ENCODE results near the gene COASY. TPM values are rescaled to one million over a fixed set of nuclear protein-coding genes. Genes with fewer than 3 reads are reported as not detected.

COASY gene
- total and polyA plus RNA-seq, 4 donors: 18.2 to 78.1 (median 51.7) TPM

DNA sequence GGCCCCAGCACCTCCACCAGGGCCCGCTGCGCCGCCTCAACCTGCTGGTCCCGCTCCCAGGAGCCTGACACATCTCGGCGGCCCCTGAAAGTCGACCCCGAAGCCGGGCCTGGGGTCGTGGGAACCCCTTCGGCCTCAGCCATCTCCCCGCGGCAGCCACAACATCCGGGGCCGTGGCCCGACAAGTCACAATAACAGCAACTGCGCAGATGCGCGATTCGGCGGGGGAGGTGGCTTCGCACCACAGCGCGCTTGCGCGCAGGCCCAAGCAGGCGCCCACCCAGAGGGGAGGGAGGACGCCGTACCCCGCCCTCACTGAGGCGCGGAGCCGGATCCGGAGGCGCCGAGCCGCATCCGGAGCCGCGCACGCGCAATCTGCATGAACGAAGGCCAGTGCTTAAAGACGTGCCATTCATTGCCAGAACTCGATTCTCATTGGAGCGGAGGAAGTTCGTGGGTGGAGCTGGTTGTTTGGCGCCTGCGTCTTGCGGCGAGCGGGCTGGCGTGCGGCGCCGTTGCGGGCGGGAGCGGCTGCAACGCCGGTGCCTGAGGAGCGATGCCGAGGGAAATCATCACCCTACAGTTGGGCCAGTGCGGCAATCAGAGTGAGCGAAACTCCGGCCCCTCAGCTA is 47.4 kb downstream of the COASY start, which contains the start of the genes RETREG3 and TUBG1:
Gene RETREG3 (minus strand): TSS at position 193 of the 632 bp plus-strand sequence. CDS start 50 bp downstream, at position 143.
Gene TUBG1 (plus strand): TSS at position 502 of the 632 bp plus-strand sequence. CDS start 55 bp downstream, at position 557.
- Histone ChIP-seq H3K27me3 (ENCODE audit: control insufficient read depth in 4 of 4, insufficient read depth in 4 of 4, low read length in 3 of 4) (no peaks in the 10 kb centered on the region), H3K4me3 (ENCODE audit: low read depth in 1 of 3, low read length in 3 of 3) (peak within 1 kb of the TSS; percentile 91 to 94 (median 93)), H3K4me1 (ENCODE audit: control insufficient read depth in 4 of 4, insufficient read depth in 4 of 4, low read length in 3 of 4) (peaks cover 8 to 35% (median 22%) of the 10 kb centered on the region in 4 donors), H3K27ac (ENCODE audit: low read depth in 1 of 2, low read length in 2 of 2) (peak within 1 kb of the TSS; percentile 88), H3K9me3 (ENCODE audit: control insufficient read depth in 4 of 4, low read length in 3 of 4) (no peaks in the 10 kb centered on the region), H3K36me3 (ENCODE audit: control insufficient read depth in 4 of 4, insufficient read depth in 3 of 4, low read depth in 1 of 4, low read length in 3 of 4) (peaks cover 6 to 20% (median 14%) of the 10 kb centered on the region in 4 donors), H3K9ac (ENCODE audit: low read depth in 1 of 2, low read length in 2 of 2) (peak within 1 kb of the TSS; percentile 78 to 90)
- DNase-seq (ENCODE audit: low spot score): peak; percentile 97
- TF ChIP-seq TAF1 (conservative IDR thresholded peaks at IDR 0.05): peak; percentile 47
- TF ChIP-seq, protein P1, sequence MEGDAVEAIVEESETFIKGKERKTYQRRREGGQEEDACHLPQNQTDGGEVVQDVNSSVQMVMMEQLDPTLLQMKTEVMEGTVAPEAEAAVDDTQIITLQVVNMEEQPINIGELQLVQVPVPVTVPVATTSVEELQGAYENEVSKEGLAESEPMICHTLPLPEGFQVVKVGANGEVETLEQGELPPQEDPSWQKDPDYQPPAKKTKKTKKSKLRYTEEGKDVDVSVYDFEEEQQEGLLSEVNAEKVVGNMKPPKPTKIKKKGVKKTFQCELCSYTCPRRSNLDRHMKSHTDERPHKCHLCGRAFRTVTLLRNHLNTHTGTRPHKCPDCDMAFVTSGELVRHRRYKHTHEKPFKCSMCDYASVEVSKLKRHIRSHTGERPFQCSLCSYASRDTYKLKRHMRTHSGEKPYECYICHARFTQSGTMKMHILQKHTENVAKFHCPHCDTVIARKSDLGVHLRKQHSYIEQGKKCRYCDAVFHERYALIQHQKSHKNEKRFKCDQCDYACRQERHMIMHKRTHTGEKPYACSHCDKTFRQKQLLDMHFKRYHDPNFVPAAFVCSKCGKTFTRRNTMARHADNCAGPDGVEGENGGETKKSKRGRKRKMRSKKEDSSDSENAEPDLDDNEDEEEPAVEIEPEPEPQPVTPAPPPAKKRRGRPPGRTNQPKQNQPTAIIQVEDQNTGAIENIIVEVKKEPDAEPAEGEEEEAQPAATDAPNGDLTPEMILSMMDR (IDR thresholded peaks at IDR 0.05; ENCODE audit: low read depth, low read length, missing input control): peak; percentile 10
- TF ChIP-seq, protein P2, sequence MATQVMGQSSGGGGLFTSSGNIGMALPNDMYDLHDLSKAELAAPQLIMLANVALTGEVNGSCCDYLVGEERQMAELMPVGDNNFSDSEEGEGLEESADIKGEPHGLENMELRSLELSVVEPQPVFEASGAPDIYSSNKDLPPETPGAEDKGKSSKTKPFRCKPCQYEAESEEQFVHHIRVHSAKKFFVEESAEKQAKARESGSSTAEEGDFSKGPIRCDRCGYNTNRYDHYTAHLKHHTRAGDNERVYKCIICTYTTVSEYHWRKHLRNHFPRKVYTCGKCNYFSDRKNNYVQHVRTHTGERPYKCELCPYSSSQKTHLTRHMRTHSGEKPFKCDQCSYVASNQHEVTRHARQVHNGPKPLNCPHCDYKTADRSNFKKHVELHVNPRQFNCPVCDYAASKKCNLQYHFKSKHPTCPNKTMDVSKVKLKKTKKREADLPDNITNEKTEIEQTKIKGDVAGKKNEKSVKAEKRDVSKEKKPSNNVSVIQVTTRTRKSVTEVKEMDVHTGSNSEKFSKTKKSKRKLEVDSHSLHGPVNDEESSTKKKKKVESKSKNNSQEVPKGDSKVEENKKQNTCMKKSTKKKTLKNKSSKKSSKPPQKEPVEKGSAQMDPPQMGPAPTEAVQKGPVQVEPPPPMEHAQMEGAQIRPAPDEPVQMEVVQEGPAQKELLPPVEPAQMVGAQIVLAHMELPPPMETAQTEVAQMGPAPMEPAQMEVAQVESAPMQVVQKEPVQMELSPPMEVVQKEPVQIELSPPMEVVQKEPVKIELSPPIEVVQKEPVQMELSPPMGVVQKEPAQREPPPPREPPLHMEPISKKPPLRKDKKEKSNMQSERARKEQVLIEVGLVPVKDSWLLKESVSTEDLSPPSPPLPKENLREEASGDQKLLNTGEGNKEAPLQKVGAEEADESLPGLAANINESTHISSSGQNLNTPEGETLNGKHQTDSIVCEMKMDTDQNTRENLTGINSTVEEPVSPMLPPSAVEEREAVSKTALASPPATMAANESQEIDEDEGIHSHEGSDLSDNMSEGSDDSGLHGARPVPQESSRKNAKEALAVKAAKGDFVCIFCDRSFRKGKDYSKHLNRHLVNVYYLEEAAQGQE (IDR thresholded peaks at IDR 0.05): peak; percentile 67
- TF ChIP-seq EGR1 (IDR thresholded peaks at IDR 0.05; ENCODE audit: low read depth in 2 of 2): no peak
- TF ChIP-seq RAD21 (IDR thresholded peaks at IDR 0.05): peak in 1 of 2 donors; percentile 44
- no peak for TF ChIP-seq HNF4A (conservative IDR thresholded peaks at IDR 0.05)
- peak in 1 of 2 donors; percentile 22 for TF ChIP-seq RXRA (IDR thresholded peaks at IDR 0.05)
- no peak for TF ChIP-seq NR2F2 (IDR thresholded peaks at IDR 0.05)
- TF ChIP-seq, protein P3, sequence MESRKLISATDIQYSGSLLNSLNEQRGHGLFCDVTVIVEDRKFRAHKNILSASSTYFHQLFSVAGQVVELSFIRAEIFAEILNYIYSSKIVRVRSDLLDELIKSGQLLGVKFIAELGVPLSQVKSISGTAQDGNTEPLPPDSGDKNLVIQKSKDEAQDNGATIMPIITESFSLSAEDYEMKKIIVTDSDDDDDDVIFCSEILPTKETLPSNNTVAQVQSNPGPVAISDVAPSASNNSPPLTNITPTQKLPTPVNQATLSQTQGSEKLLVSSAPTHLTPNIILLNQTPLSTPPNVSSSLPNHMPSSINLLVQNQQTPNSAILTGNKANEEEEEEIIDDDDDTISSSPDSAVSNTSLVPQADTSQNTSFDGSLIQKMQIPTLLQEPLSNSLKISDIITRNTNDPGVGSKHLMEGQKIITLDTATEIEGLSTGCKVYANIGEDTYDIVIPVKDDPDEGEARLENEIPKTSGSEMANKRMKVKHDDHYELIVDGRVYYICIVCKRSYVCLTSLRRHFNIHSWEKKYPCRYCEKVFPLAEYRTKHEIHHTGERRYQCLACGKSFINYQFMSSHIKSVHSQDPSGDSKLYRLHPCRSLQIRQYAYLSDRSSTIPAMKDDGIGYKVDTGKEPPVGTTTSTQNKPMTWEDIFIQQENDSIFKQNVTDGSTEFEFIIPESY (IDR thresholded peaks at IDR 0.05): no peak
- TF ChIP-seq, protein P4, sequence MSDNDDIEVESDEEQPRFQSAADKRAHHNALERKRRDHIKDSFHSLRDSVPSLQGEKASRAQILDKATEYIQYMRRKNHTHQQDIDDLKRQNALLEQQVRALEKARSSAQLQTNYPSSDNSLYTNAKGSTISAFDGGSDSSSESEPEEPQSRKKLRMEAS (IDR thresholded peaks at IDR 0.05): no peak
- peak; percentile 63 for TF ChIP-seq YY1 (IDR thresholded peaks at IDR 0.05)
- TF ChIP-seq FOXA2 (IDR thresholded peaks at IDR 0.05): peak; percentile 18
- peak in 1 of 2 donors; percentile 83 for TF ChIP-seq GABPA (IDR thresholded peaks at IDR 0.05 in 1 of 2, conservative IDR thresholded peaks at IDR 0.05 in 1 of 2)
- TF ChIP-seq FOXA1 (IDR thresholded peaks at IDR 0.05): peak; percentile 55
- TF ChIP-seq HNF4G (IDR thresholded peaks at IDR 0.05): no peak
- TF ChIP-seq SP1 (IDR thresholded peaks at IDR 0.05): peak; percentile 62
- TF ChIP-seq, protein P5, sequence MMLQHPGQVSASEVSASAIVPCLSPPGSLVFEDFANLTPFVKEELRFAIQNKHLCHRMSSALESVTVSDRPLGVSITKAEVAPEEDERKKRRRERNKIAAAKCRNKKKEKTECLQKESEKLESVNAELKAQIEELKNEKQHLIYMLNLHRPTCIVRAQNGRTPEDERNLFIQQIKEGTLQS (IDR thresholded peaks at IDR 0.05): no peak
- no peak for TF ChIP-seq JUND (IDR thresholded peaks at IDR 0.05)
- WGBS: under 1% methylated on average over 66 of the region's 66 CpGs
